Loucy (cell line): Measurements from ENCODE around the gene CSNK2A1.

Experiments
- H2AFZ ChIP-seq: fragments of 200-600 bp; sonication (generic); 2 replicates; pipeline ENCODE4 v1.6.0; 2016; ENCODE audit warnings: antibody characterized with exemption, mild to moderate bottlenecking, low read length, moderate library complexity
- H3F3A ChIP-seq: fragments of 200-600 bp; 2 replicates; pipeline ENCODE4 v1.6.0; 2016; ENCODE audit warnings: antibody characterized with exemption, low read depth, mild to moderate bottlenecking
- H3K27me3 ChIP-seq: fragments of 200-600 bp; sonication (generic); 2 replicates; pipeline ENCODE4 v1.6.1; 2014; ENCODE audit warnings: low read length, mild to moderate bottlenecking; ENCODE audit not compliant: insufficient read depth, poor library complexity, severe bottlenecking
- H3K36me3 ChIP-seq: fragments of 200-600 bp; sonication (generic); 2 replicates; pipeline ENCODE4 v1.6.1; 2016; ENCODE audit warnings: low read length; ENCODE audit not compliant: insufficient read depth
- H3K4me1 ChIP-seq: fragments of 200-600 bp; sonication (generic); 2 replicates; pipeline ENCODE4 v1.5.1; 2014; ENCODE audit warnings: low read length, mild to moderate bottlenecking; ENCODE audit not compliant: insufficient read depth, poor library complexity, severe bottlenecking
- H3K4me2 ChIP-seq: fragments of 200-600 bp; sonication (generic); 2 replicates; pipeline ENCODE4 v1.6.0; 2014; ENCODE audit warnings: antibody characterized with exemption, low read length, low read depth, mild to moderate bottlenecking; ENCODE audit not compliant: poor library complexity, severe bottlenecking
- H3K4me3 ChIP-seq: fragments of 200-600 bp; sonication (generic); 2 replicates; pipeline ENCODE4 v1.5.1; 2014; ENCODE audit warnings: low read length, mild to moderate bottlenecking, mixed read lengths; ENCODE audit not compliant: poor library complexity, severe bottlenecking
- H3K79me2 ChIP-seq: fragments of 200-600 bp; sonication (generic); 2 replicates; pipeline ENCODE4 v1.6.1; 2014; ENCODE audit warnings: low read length; ENCODE audit not compliant: insufficient read depth
- H3K9ac ChIP-seq: fragments of 200-600 bp; sonication (generic); 2 replicates; pipeline ENCODE4 v1.6.0; 2014; ENCODE audit warnings: mild to moderate bottlenecking, low read depth, low read length, moderate library complexity; ENCODE audit not compliant: poor library complexity, severe bottlenecking
- H3K9me2 ChIP-seq: fragments of 200-600 bp; sonication (generic); replicated peaks from 2 replicates; pipeline ENCODE4 v1.6.1; 2016; ENCODE audit warnings: low read depth, low read length, mixed read lengths
- H3K9me3 ChIP-seq: fragments of 200-600 bp; sonication (generic); 2 replicates; pipeline ENCODE4 v1.6.1; 2014; ENCODE audit warnings: mild to moderate bottlenecking, antibody characterized with exemption, low read length, low read depth; ENCODE audit not compliant: insufficient read depth
- H4K20me1 ChIP-seq: fragments of 200-600 bp; sonication (generic); 2 replicates; pipeline ENCODE4 v1.6.0; 2014; ENCODE audit warnings: antibody characterized with exemption, low read length, mild to moderate bottlenecking; ENCODE audit not compliant: insufficient read depth, poor library complexity, severe bottlenecking
- CTCF ChIP-seq: fragments of 200-600 bp; sonication (generic); conservative IDR thresholded peaks from 2 replicates; pipeline ENCODE4 v1.5.1; 2014; ENCODE audit warnings: mild to moderate bottlenecking, antibody characterized with exemption, low read length
- EZH2phosphoT487 ChIP-seq: fragments of 200-600 bp; IDR thresholded peaks from 2 replicates; pipeline ENCODE4 v1.6.1; 2018; ENCODE audit warnings: antibody characterized with exemption, mild to moderate bottlenecking, moderate library complexity, borderline replicate concordance

Gene CSNK2A1

GRCh38 chr20:532530-532929 lies 11.1 kb downstream of the CSNK2A1 start:
- no peak for TF ChIP-seq EZH2phosphoT487
- no peak for TF ChIP-seq CTCF
- Histone ChIP-seq H3K79me2 (peaks cover 100% of the 10 kb centered on the region), H3K4me2 (no peak overlapping the region), H3K9me3 (peaks cover 5% of the 10 kb centered on the region; the same call in 1 of the 2 replicates), H3K4me3 (no peak overlapping the region), H3K9ac (no peak overlapping the region), H3K27me3 (no peaks in the 10 kb centered on the region), H3F3A (no peaks in the 10 kb centered on the region), H4K20me1 (peaks cover 80% of the 10 kb centered on the region), H3K36me3 (peaks cover 16% of the 10 kb centered on the region), H2AFZ (no peak overlapping the region), H3K9me2 (no peaks in the 10 kb centered on the region), H3K4me1 (peaks cover 26% of the 10 kb centered on the region)

GRCh38 chr20:531608-532007 lies 12.0 kb downstream of the CSNK2A1 start:
- peaks cover 17% of the 10 kb centered on the region for H3K4me1 ChIP-seq
- H3K36me3 ChIP-seq: peaks cover 25% of the 10 kb centered on the region
- no peaks in the 10 kb centered on the region for H3K9me2 ChIP-seq
- no peaks in the 10 kb centered on the region for H3K27me3 ChIP-seq
- no peaks in the 10 kb centered on the region for H3F3A ChIP-seq
- H3K9ac ChIP-seq: no peak overlapping the region
- H3K4me3 ChIP-seq: no peak overlapping the region
- H4K20me1 ChIP-seq: peaks cover 75% of the 10 kb centered on the region
- no peak overlapping the region for H3K4me2 ChIP-seq
- peaks cover 13% of the 10 kb centered on the region; the same call in 1 of the 2 replicates for H3K9me3 ChIP-seq
- no peak overlapping the region for H2AFZ ChIP-seq
- no peak for TF ChIP-seq EZH2phosphoT487
- TF ChIP-seq CTCF: no peak
- peaks cover 100% of the 10 kb centered on the region for H3K79me2 ChIP-seq

- H3K9ac ChIP-seq: no peak overlapping the region
- no peak overlapping the region for H3K4me2 ChIP-seq
- peaks cover 4% of the 10 kb centered on the region for H3K4me1 ChIP-seq
- H3K79me2 ChIP-seq: peaks cover 97% of the 10 kb centered on the region
- H3F3A ChIP-seq: no peaks in the 10 kb centered on the region
- H3K36me3 ChIP-seq: peaks cover 34% of the 10 kb centered on the region
- H3K27me3 ChIP-seq: no peaks in the 10 kb centered on the region
- TF ChIP-seq EZH2phosphoT487: no peak
- TF ChIP-seq CTCF: no peak
- no peak overlapping the region for H2AFZ ChIP-seq
- peaks cover 63% of the 10 kb centered on the region for H4K20me1 ChIP-seq
- H3K9me3 ChIP-seq: peaks cover 13% of the 10 kb centered on the region; the same call in 1 of the 2 replicates
- no peaks in the 10 kb centered on the region for H3K9me2 ChIP-seq
- H3K4me3 ChIP-seq: no peak overlapping the region
These were observed 13.3 kb downstream of the CSNK2A1 start for GRCh38 chr20:530321-530720.
